GM20000 (cell line): ENCODE data around the gene RGR.

Source experiments
- DNase-seq: peaks from one replicate; pipeline ENCODE4 v3.0.0; 2012; ENCODE audit warnings: low spot score
- CTCF ChIP-seq: IDR thresholded peaks from 2 replicates; pipeline ENCODE4 v1.5.1; 2012; ENCODE audit warnings: mild to moderate bottlenecking, control low read depth; ENCODE audit errors: extremely low read depth, missing control alignments

The RGR gene

DNA sequence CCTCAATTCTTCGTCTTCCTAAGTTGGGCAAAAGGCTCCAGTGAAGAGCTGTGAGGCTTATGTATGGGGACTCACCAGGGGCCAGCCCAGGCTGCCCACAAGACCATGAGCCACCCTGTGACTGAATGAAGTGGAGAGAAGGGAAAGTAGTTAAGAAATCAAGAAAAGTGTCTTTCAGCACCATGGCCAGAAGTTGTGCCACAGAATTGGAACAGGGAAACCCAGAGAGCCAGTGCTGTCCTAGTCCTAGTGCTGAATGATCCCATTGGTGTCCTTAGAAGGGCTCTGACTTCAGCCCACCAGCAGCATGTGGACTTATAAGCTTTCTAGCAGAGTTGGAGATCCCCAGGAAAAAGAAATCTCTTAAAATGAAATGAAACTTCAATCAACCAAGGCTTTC, 46.5 kb downstream of the RGR start:
- DNase-seq: no peak
- no peak for TF ChIP-seq CTCF

DNA sequence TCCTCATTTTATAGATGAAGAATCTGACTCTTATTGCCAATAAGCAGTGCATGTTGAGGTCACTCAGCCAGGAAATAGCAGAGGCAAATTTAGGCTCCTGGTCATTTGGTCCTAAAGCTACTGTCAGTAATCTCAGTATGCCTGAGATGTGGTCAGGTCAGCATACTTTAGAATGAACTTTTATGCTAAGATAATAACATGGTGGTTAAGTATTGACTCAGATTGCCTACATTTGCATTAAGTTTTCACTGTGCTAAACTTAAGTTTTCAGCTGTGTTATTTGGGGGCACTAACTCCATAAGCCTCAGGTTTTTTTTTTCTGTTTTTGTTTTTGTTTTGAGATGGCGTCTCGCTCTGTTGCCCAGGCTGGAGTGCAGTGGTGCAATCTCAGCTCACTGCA, 47.6 kb downstream of the RGR start:
- no peak for DNase-seq

DNA sequence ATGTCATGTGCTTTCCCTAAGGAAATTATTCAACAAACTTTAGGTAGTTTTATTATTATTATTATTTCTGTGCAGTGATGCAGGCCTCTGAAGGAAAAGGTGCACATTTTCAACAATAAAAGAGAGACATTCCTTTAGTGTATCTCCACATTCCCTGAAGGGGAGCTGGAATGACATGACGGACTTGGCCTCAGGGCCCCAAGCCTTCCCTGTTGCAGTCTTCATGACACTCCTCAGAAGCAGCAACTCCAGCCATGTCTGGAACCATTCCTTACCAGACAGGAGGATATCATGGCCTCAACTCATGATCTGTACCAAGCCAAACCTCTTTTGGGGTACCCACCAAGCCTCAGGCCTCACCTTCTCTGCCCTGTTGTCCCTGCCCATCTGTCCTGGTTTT, 48.3 kb downstream of the RGR start:
- TF ChIP-seq CTCF: no peak
- DNase-seq: no peak

More for the DNA sequence above, 47.6 kb downstream of the RGR start:
- TF ChIP-seq CTCF: no peak

DNA sequence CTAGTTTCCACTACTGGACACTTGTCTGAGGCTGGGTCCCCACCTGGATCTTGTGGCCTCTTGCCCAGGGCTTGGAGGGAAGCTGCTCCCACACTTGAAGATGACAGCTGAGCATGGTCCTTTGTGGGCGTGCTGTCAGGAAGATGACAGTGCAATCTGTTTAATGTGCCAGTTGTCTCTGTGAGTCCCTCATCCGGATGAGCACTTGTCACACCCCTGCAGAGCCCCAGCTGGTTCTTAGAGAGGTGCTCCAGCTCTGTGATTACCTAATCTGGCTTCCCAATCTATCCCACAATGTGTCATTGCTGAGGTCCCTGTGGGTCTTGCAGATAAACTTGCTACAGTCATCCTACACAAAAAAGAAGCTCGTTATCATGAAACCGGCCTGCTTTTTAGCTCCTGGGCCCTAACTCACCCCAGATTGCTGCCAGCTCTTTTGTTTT, 48.7 kb downstream of the RGR start:
- TF ChIP-seq CTCF: no peak
- no peak for DNase-seq

GRCh38 chr10:84294766-84295447, 50.1 kb downstream of the RGR start:
- TF ChIP-seq CTCF: no peak
- DNase-seq: peak; percentile 35

DNA sequence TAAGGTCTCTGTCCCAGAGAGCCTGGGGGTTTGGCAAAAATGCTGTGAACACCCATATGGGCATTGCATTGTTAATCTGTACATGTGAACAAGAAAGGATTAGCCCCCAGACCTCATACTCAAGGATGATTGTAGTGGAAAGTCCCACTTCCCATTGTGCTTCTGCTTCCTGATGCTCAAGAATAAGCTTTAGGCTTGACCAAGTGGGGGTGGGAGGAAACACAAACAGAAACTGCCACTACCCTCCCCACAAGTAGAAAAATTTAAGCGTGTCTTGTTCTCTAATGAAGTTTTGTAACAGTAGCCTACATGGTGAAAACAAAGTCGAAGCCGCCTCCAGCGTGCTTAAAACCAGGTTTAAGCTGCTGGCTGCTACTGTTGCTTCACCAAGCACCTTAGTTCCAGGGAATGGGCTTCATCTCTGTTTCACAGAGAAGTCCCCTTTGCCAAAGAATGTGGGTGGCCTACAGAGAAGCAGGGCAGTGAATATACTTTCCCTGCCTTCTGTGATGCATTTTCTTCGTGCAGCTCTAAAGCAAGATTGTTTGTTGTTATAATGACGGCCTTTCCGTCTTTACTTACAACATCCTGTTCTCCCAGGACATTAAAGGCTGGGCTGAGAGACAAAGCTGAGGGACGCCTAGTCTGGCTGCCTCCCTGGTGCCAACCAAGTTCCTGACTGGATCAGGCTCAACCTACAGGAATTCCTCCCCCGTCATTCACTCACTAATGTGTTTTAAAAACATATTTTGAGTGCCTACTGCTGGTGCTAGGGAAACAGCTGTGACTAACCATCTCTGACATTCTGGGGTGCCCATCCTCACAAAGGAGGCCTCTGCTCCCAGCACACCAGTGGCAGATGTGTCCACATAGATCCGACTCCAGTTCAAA, 51.5 kb downstream of the RGR start:
- DNase-seq: no peak
- no peak for TF ChIP-seq CTCF

DNA sequence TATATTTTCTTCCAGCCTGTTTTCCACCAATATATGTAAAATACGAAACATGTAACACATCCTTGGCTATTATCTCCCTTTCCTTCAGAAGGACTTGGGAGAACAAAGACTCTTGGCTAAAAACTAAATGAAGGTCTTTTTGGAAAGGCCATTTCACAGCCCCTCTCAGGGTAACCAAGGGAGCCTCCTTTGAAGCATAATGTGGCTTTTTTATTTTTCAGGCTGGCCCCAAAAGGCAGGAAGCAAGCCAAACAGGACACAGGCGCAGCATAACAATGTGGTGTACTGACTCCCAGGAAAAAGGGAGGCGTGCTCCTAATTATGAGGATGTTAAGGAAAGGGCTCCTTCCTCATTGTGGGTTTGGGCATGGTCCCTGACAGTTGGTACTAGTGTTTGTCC, 53.2 kb downstream of the RGR start:
- DNase-seq: no peak
- TF ChIP-seq CTCF: no peak
